ENCODE measurements around the gene TOM1L1. TPM values are rescaled to one million over a fixed set of nuclear protein-coding genes. Genes with fewer than 3 reads are reported as not detected.

Gene TOM1L1
- total RNA-seq, 4 donors from 2014 or later: 7.1 to 103 (median 55.4) TPM

- intact Hi-C loops (cut with DNase I; ENCODE audit: low total_unique reads) (loop anchor here (5.0 kb wide), 1 partner anchor 354 kb away; no protein-coding TSS in a partner anchor), in situ Hi-C loops (cut with MboI; ENCODE audit: low pct_ligation_motif_present in 1 of 4, low pct_unique_long_range_greater_than_20kb in 1 of 4, low sequenced_read_pairs in 3 of 4) (loop anchor here in 3 of 4 donors (10.0 to 25.0 kb wide), 6 partner anchors 302 to 769 kb away; partner anchors contain the start of genes SMIM36 (in 3 of the 3) and PCTP (in 1 of the 3))
- H3K27me3 ChIP-seq: no peaks in the 10 kb centered on the region
- H3K4me3 ChIP-seq: no peak overlapping the region
- H3K9me3 ChIP-seq: no peaks in the 10 kb centered on the region
- H3K36me3 ChIP-seq: no peaks in the 10 kb centered on the region
- no peaks in the 10 kb centered on the region for H3K4me1 ChIP-seq
- WGBS, 2 donors (ENCODE audit: low coverage in 1 of 2): 83 to 92% methylated on average over 3 to 8 of the region's 8 CpGs
- no peak for DNase-seq
- no peak overlapping the region for H3K27ac ChIP-seq
- TF ChIP-seq CTCF (IDR thresholded peaks at IDR 0.05) (peak; percentile 63 to 67 (median 64)), POLR2AphosphoS5 (IDR thresholded peaks at IDR 0.05) (no peak)
Measured at GRCh38 chr17:54992797-54993639, 92.4 kb downstream of the TOM1L1 start.

- TF ChIP-seq EP300 (IDR thresholded peaks at IDR 0.05; ENCODE audit: low read depth) (no peak), CTCF (IDR thresholded peaks at IDR 0.05) (no peak), POLR2AphosphoS5 (IDR thresholded peaks at IDR 0.05) (no peak), POLR2A (IDR thresholded peaks at IDR 0.05) (no peak)
- no peak for DNase-seq
- in situ Hi-C loops (cut with MboI; ENCODE audit: low pct_ligation_motif_present in 1 of 4, low pct_unique_long_range_greater_than_20kb in 1 of 4, low sequenced_read_pairs in 3 of 4) (loop anchor here in 3 of 4 donors (5.0 to 25.0 kb wide), 7 partner anchors 298 to 766 kb away; partner anchors contain the start of genes SMIM36 (in 3 of the 3) and PCTP (in 1 of the 3)), intact Hi-C loops (cut with DNase I; ENCODE audit: low total_unique reads) (no loop called here)
- Histone ChIP-seq H3K27ac (no peak overlapping the region), H3K36me3 (no peaks in the 10 kb centered on the region), H3K4me3 (no peak overlapping the region), H3K4me1 (no peaks in the 10 kb centered on the region), H3K27me3 (no peaks in the 10 kb centered on the region), H3K9me3 (no peaks in the 10 kb centered on the region)
- 96 to 100% methylated on average over 1 of the region's 1 CpG for WGBS, 2 donors (ENCODE audit: low coverage in 1 of 2)
Measured at GRCh38 chr17:54996441-54996840, 95.8 kb downstream of the TOM1L1 start.

- no peak for DNase-seq
- Histone ChIP-seq H3K27ac (no peak overlapping the region), H3K4me3 (no peak overlapping the region), H3K36me3 (no peaks in the 10 kb centered on the region), H3K27me3 (no peaks in the 10 kb centered on the region), H3K9me3 (no peaks in the 10 kb centered on the region), H3K4me1 (no peaks in the 10 kb centered on the region)
- no peak for TF ChIP-seq POLR2AphosphoS5 (IDR thresholded peaks at IDR 0.05)
- no peak for TF ChIP-seq POLR2A (IDR thresholded peaks at IDR 0.05)
- TF ChIP-seq CTCF (IDR thresholded peaks at IDR 0.05): no peak
- TF ChIP-seq EP300 (IDR thresholded peaks at IDR 0.05; ENCODE audit: low read depth): no peak
- in situ Hi-C loops (cut with MboI; ENCODE audit: low pct_ligation_motif_present in 1 of 4, low pct_unique_long_range_greater_than_20kb in 1 of 4, low sequenced_read_pairs in 3 of 4) (no loop called here), intact Hi-C loops (cut with DNase I; ENCODE audit: low total_unique reads) (no loop called here)
Measured at GRCh38 chr17:55002458-55002857, 101.8 kb downstream of the TOM1L1 start.

- intact Hi-C loops (cut with DNase I; ENCODE audit: low total_unique reads): no loop called here
- H3K4me3 ChIP-seq: no peak overlapping the region
- no peak for TF ChIP-seq POLR2AphosphoS5 (IDR thresholded peaks at IDR 0.05)
- TF ChIP-seq CTCF (IDR thresholded peaks at IDR 0.05): no peak
- TF ChIP-seq EP300 (IDR thresholded peaks at IDR 0.05; ENCODE audit: low read depth): no peak
- TF ChIP-seq POLR2A (IDR thresholded peaks at IDR 0.05): no peak
- no peak for DNase-seq
- 89 to 100% methylated on average over 2 to 5 of the region's 5 CpGs for WGBS, 2 donors (ENCODE audit: low coverage in 1 of 2)
- no peaks in the 10 kb centered on the region for H3K9me3 ChIP-seq
- in situ Hi-C loops (cut with MboI; ENCODE audit: low pct_ligation_motif_present in 1 of 4, low pct_unique_long_range_greater_than_20kb in 1 of 4, low sequenced_read_pairs in 3 of 4): no loop called here
- H3K36me3 ChIP-seq: peaks cover 0 to 10% (median 0%) of the 10 kb centered on the region in 4 donors
- H3K27ac ChIP-seq: no peak overlapping the region
- H3K27me3 ChIP-seq: no peaks in the 10 kb centered on the region
- no peaks in the 10 kb centered on the region for H3K4me1 ChIP-seq
Measured at GRCh38 chr17:55004484-55004883, 103.8 kb downstream of the TOM1L1 start.

All from transverse colon (tissue), 4 donors.